IMR-90 (cell line): ENCODE measurements around the gene KLHDC7B.

Experiments
- BHLHE40 ChIP-seq: fragments of 150-350 bp; IDR thresholded peaks from 2 replicates; pipeline ENCODE4 v1.6.1; 2016; ENCODE audit warnings: mild to moderate bottlenecking, low read depth, low read length
- CEBPB ChIP-seq: IDR thresholded peaks from 2 replicates; pipeline ENCODE4 v1.6.1; 2012; ENCODE audit warnings: low read depth, low read length, improper control_type of control experiment
- CHD1 ChIP-seq: IDR thresholded peaks from 2 replicates; pipeline ENCODE4 v1.6.1; 2012; ENCODE audit warnings: low read depth, low read length, improper control_type of control experiment
- FOS ChIP-seq: fragments of 150-350 bp; IDR thresholded peaks from 2 replicates; pipeline ENCODE4 v1.6.1; 2016; ENCODE audit warnings: low read depth, low read length
- MAFK ChIP-seq: IDR thresholded peaks from 2 replicates; pipeline ENCODE4 v1.6.1; 2012; ENCODE audit warnings: low read depth, low read length, improper control_type of control experiment
- MAZ ChIP-seq: IDR thresholded peaks from 2 replicates; pipeline ENCODE4 v1.6.1; 2012; ENCODE audit warnings: low read depth, mild to moderate bottlenecking, low read length, improper control_type of control experiment, moderate library complexity, borderline replicate concordance
- MXI1 ChIP-seq: IDR thresholded peaks from 2 replicates; pipeline ENCODE4 v1.6.1; 2012; ENCODE audit warnings: low read depth, mild to moderate bottlenecking, low read length, moderate library complexity, borderline replicate concordance
- POLR2A ChIP-seq: IDR thresholded peaks from 2 replicates; pipeline ENCODE4 v1.6.1; 2012; ENCODE audit warnings: mild to moderate bottlenecking, low read depth, low read length
- RAD21 ChIP-seq: IDR thresholded peaks from 2 replicates; pipeline ENCODE4 v1.6.1; 2012; ENCODE audit warnings: low read length, improper control_type of control experiment
- RFX5 ChIP-seq: IDR thresholded peaks from 2 replicates; pipeline ENCODE4 v1.8.0; 2012; ENCODE audit warnings: low read depth, mild to moderate bottlenecking, low read length, moderate library complexity
- SMC3 ChIP-seq: fragments of 150-350 bp; IDR thresholded peaks from 2 replicates; pipeline ENCODE4 v1.6.1; 2016; ENCODE audit warnings: low read depth, mild to moderate bottlenecking, antibody characterized with exemption, low read length, moderate library complexity
- TF ChIP-seq, protein P1 (sequence below): conservative IDR thresholded peaks from 2 replicates; pipeline ENCODE4 v1.5.1; 2012; ENCODE audit warnings: mild to moderate bottlenecking, low read depth, low read length, improper control_type of control experiment
- TF ChIP-seq, protein P2 (sequence below): fragments of 150-350 bp; IDR thresholded peaks from 2 replicates; pipeline ENCODE4 v1.6.1; 2017; ENCODE audit warnings: mild to moderate bottlenecking, antibody characterized with exemption, low read length, low read depth
- TF ChIP-seq, protein P3 (sequence below): fragments of 150-350 bp; IDR thresholded peaks from 2 replicates; pipeline ENCODE4 v1.6.1; 2016; ENCODE audit warnings: low read depth, mild to moderate bottlenecking, low read length, moderate library complexity, borderline replicate concordance

DNA sequence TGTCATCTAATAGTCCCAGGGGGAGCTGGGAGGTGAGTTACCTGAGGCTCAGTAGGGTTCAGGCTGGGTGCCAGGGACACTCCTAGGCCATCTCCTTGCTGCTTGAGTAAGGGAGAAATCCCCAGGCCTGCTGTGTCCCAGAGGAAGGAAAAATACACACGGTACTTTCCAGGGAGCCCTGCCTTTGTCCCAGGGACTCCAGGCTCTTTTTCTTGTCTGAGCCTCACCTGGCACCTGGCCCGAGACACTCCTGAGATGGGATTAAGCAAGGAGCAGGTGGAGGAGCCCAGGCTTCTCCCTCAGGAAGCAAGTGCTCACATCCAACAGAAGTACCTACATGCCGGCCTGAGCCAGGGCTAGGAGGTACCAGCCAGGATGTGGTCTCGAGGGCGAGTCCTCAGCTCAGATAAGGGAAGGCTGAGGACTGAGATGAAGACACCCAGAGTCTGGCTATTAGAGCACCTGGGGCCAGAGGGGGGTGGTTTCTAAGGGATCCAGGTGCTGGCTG lies 899 bp upstream of the KLHDC7B start:
- TF ChIP-seq, protein P1, sequence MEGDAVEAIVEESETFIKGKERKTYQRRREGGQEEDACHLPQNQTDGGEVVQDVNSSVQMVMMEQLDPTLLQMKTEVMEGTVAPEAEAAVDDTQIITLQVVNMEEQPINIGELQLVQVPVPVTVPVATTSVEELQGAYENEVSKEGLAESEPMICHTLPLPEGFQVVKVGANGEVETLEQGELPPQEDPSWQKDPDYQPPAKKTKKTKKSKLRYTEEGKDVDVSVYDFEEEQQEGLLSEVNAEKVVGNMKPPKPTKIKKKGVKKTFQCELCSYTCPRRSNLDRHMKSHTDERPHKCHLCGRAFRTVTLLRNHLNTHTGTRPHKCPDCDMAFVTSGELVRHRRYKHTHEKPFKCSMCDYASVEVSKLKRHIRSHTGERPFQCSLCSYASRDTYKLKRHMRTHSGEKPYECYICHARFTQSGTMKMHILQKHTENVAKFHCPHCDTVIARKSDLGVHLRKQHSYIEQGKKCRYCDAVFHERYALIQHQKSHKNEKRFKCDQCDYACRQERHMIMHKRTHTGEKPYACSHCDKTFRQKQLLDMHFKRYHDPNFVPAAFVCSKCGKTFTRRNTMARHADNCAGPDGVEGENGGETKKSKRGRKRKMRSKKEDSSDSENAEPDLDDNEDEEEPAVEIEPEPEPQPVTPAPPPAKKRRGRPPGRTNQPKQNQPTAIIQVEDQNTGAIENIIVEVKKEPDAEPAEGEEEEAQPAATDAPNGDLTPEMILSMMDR, result no peak
- TF ChIP-seq MXI1 (no peak), RFX5 (no peak), POLR2A (no peak), BHLHE40 (no peak), RAD21 (no peak), SMC3 (no peak), CHD1 (no peak), MAZ (no peak), CEBPB (no peak), FOS (no peak), MAFK (no peak)
- TF ChIP-seq, protein P2, sequence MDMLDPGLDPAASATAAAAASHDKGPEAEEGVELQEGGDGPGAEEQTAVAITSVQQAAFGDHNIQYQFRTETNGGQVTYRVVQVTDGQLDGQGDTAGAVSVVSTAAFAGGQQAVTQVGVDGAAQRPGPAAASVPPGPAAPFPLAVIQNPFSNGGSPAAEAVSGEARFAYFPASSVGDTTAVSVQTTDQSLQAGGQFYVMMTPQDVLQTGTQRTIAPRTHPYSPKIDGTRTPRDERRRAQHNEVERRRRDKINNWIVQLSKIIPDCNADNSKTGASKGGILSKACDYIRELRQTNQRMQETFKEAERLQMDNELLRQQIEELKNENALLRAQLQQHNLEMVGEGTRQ, result no peak
- TF ChIP-seq, protein P3, sequence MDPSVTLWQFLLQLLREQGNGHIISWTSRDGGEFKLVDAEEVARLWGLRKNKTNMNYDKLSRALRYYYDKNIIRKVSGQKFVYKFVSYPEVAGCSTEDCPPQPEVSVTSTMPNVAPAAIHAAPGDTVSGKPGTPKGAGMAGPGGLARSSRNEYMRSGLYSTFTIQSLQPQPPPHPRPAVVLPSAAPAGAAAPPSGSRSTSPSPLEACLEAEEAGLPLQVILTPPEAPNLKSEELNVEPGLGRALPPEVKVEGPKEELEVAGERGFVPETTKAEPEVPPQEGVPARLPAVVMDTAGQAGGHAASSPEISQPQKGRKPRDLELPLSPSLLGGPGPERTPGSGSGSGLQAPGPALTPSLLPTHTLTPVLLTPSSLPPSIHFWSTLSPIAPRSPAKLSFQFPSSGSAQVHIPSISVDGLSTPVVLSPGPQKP, result no peak
